PC-9 (cell line): ENCODE results near the gene RAB35.

Experiments
- EZH2 ChIP-seq: fragments of 200-600 bp; sonication (generic); IDR thresholded peaks from 2 replicates; pipeline ENCODE4 v1.8.0; 2017; ENCODE audit warnings: antibody characterized with exemption, low read depth
- TF ChIP-seq, protein P1 (sequence below): fragments of 200-600 bp; sonication (generic); conservative IDR thresholded peaks from 2 replicates; pipeline ENCODE4 v1.6.1; 2017; ENCODE audit warnings: mixed run types, antibody characterized with exemption, mild to moderate bottlenecking, moderate library complexity

DNA sequence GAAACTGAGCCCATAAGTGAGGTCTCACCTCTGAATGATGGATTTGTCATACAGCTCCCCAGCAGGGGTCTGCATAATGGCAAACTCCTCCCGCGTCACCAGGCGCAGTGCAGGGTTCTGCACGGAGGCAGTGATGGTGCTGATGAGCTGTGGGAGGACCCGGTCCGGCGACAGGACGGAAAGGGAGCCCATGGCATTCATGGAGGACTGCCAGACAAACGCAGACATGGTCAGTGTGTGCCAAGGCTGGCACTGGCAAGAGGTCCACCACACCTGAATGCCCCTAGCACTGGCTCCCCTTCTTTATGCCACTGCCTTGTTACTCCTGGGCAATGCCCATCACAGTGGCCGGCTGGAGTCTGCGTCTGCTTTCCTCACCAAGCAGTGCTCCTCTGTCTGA is 45.3 kb upstream of the RAB35 start:
- TF ChIP-seq, protein P1, sequence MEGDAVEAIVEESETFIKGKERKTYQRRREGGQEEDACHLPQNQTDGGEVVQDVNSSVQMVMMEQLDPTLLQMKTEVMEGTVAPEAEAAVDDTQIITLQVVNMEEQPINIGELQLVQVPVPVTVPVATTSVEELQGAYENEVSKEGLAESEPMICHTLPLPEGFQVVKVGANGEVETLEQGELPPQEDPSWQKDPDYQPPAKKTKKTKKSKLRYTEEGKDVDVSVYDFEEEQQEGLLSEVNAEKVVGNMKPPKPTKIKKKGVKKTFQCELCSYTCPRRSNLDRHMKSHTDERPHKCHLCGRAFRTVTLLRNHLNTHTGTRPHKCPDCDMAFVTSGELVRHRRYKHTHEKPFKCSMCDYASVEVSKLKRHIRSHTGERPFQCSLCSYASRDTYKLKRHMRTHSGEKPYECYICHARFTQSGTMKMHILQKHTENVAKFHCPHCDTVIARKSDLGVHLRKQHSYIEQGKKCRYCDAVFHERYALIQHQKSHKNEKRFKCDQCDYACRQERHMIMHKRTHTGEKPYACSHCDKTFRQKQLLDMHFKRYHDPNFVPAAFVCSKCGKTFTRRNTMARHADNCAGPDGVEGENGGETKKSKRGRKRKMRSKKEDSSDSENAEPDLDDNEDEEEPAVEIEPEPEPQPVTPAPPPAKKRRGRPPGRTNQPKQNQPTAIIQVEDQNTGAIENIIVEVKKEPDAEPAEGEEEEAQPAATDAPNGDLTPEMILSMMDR, result no peak
- TF ChIP-seq EZH2, result no peak
